ENCODE data around the gene LMX1B.

The LMX1B gene

GRCh38 chr9:126621919-126622735 lies 8.4 kb downstream of the LMX1B start:
- Histone ChIP-seq H3K27me3 (ENCODE audit: insufficient read depth, low read length) (peaks cover 97% of the 10 kb centered on the region), H3K18ac (ENCODE audit: low read length) (no peak overlapping the region), H2BK120ac (ENCODE audit: insufficient read depth, low read length, poor library complexity) (no peak overlapping the region), H3K9ac (ENCODE audit: low read length) (no peak overlapping the region), H3K4me2 (ENCODE audit: low read length) (no peak overlapping the region), H3K23ac (ENCODE audit: low read length) (no peak overlapping the region), H2AFZ (ENCODE audit: insufficient read depth, low read length, poor library complexity) (no peak overlapping the region), H3K27ac (ENCODE audit: low read depth, low read length) (no peak overlapping the region), H3K36me3 (ENCODE audit: control insufficient read depth in 1 of 2, insufficient read depth in 2 of 2, low read length in 2 of 2) (no peaks in the 10 kb centered on the region), H3K9me3 (ENCODE audit: insufficient read depth, low read depth, low read length) (peaks cover 2% of the 10 kb centered on the region), H3K4me3 (ENCODE audit: low read depth, low read length) (no peak overlapping the region), H3K79me2 (ENCODE audit: control insufficient read depth, insufficient read depth, low read length, poor library complexity) (no peaks in the 10 kb centered on the region), H3K4me1 (ENCODE audit: control insufficient read depth in 1 of 2, insufficient read depth in 2 of 2, low read length in 2 of 2) (peaks cover 3 to 4% of the 10 kb centered on the region in 2 experiments), H2AK5ac (ENCODE audit: low read length) (no peak overlapping the region), H2BK5ac (ENCODE audit: low read depth, low read length, poor library complexity) (no peak overlapping the region), H4K91ac (ENCODE audit: low read depth, low read length) (no peak overlapping the region), H2BK12ac (ENCODE audit: low read length) (no peak overlapping the region), H3K4ac (ENCODE audit: low read depth, low read length) (no peak overlapping the region), H4K12ac (ENCODE audit: low read depth, low read length) (no peak overlapping the region), H3K14ac (ENCODE audit: low read length) (no peak overlapping the region), H3K79me1 (ENCODE audit: low read length) (no peaks in the 10 kb centered on the region), H4K8ac (ENCODE audit: low read depth, low read length) (no peak overlapping the region)
- no peak for DNase-seq
- WGBS (ENCODE audit: extremely low coverage, insufficient coverage, insufficient read length): no CpG with 5 or more reads among the region's 18 CpGs

- Histone ChIP-seq H3K4me2 (ENCODE audit: low read length) (no peak overlapping the region), H3K27me3 (ENCODE audit: insufficient read depth, low read length) (peaks cover 98% of the 10 kb centered on the region), H3K79me1 (ENCODE audit: low read length) (no peaks in the 10 kb centered on the region), H3K79me2 (ENCODE audit: control insufficient read depth, insufficient read depth, low read length, poor library complexity) (no peaks in the 10 kb centered on the region), H4K8ac (ENCODE audit: low read depth, low read length) (no peak overlapping the region), H2BK5ac (ENCODE audit: low read depth, low read length, poor library complexity) (no peak overlapping the region), H3K9ac (ENCODE audit: low read length) (no peak overlapping the region), H2BK120ac (ENCODE audit: insufficient read depth, low read length, poor library complexity) (no peak overlapping the region), H2AK5ac (ENCODE audit: low read length) (no peak overlapping the region), H2BK12ac (ENCODE audit: low read length) (no peak overlapping the region), H3K18ac (ENCODE audit: low read length) (no peak overlapping the region), H2AFZ (ENCODE audit: insufficient read depth, low read length, poor library complexity) (no peak overlapping the region), H3K9me3 (ENCODE audit: insufficient read depth, low read depth, low read length) (peaks cover 3% of the 10 kb centered on the region), H3K4me3 (ENCODE audit: low read depth, low read length) (no peak overlapping the region), H3K36me3 (ENCODE audit: control insufficient read depth in 1 of 2, insufficient read depth in 2 of 2, low read length in 2 of 2) (no peaks in the 10 kb centered on the region), H3K4ac (ENCODE audit: low read depth, low read length) (no peak overlapping the region), H3K23ac (ENCODE audit: low read length) (no peak overlapping the region), H3K4me1 (ENCODE audit: control insufficient read depth in 1 of 2, insufficient read depth in 2 of 2, low read length in 2 of 2) (peaks cover 3 to 4% of the 10 kb centered on the region in 2 experiments), H3K27ac (ENCODE audit: low read depth, low read length) (no peak overlapping the region), H3K14ac (ENCODE audit: low read length) (no peak overlapping the region), H4K12ac (ENCODE audit: low read depth, low read length) (no peak overlapping the region), H4K91ac (ENCODE audit: low read depth, low read length) (no peak overlapping the region)
- WGBS (ENCODE audit: extremely low coverage, insufficient coverage, insufficient read length): no CpG with 5 or more reads among the region's 9 CpGs
- no peak for DNase-seq
Observed at GRCh38 chr9:126623314-126623666, 9.6 kb downstream of the LMX1B start.

GRCh38 chr9:126623667-126624478 lies 10.1 kb downstream of the LMX1B start:
- no peak overlapping the region for H2AK5ac ChIP-seq (ENCODE audit: low read length)
- no peak overlapping the region for H4K8ac ChIP-seq (ENCODE audit: low read depth, low read length)

GRCh38 chr9:126624479-126624826 lies 10.7 kb downstream of the LMX1B start:
- Histone ChIP-seq H3K79me1 (ENCODE audit: low read length) (no peaks in the 10 kb centered on the region), H3K18ac (ENCODE audit: low read length) (no peak overlapping the region), H3K27me3 (ENCODE audit: insufficient read depth, low read length) (peaks cover 92% of the 10 kb centered on the region), H2BK5ac (ENCODE audit: low read depth, low read length, poor library complexity) (no peak overlapping the region), H3K23ac (ENCODE audit: low read length) (no peak overlapping the region), H3K9ac (ENCODE audit: low read length) (no peak overlapping the region), H3K79me2 (ENCODE audit: control insufficient read depth, insufficient read depth, low read length, poor library complexity) (no peaks in the 10 kb centered on the region), H2BK120ac (ENCODE audit: insufficient read depth, low read length, poor library complexity) (no peak overlapping the region), H3K36me3 (ENCODE audit: control insufficient read depth in 1 of 2, insufficient read depth in 2 of 2, low read length in 2 of 2) (no peaks in the 10 kb centered on the region), H2AFZ (ENCODE audit: insufficient read depth, low read length, poor library complexity) (no peak overlapping the region), H3K4me1 (ENCODE audit: control insufficient read depth in 1 of 2, insufficient read depth in 2 of 2, low read length in 2 of 2) (peaks cover 3 to 4% of the 10 kb centered on the region in 2 experiments), H3K27ac (ENCODE audit: low read depth, low read length) (no peak overlapping the region), H2AK5ac (ENCODE audit: low read length) (no peak overlapping the region), H3K4me2 (ENCODE audit: low read length) (no peak overlapping the region), H3K9me3 (ENCODE audit: insufficient read depth, low read depth, low read length) (peaks cover 3% of the 10 kb centered on the region), H2BK12ac (ENCODE audit: low read length) (no peak overlapping the region), H3K4ac (ENCODE audit: low read depth, low read length) (no peak overlapping the region), H3K4me3 (ENCODE audit: low read depth, low read length) (no peak overlapping the region), H4K8ac (ENCODE audit: low read depth, low read length) (no peak overlapping the region), H3K14ac (ENCODE audit: low read length) (no peak overlapping the region), H4K12ac (ENCODE audit: low read depth, low read length) (no peak overlapping the region), H4K91ac (ENCODE audit: low read depth, low read length) (no peak overlapping the region)
- no CpG with 5 or more reads among the region's 18 CpGs for WGBS (ENCODE audit: extremely low coverage, insufficient coverage, insufficient read length)
- DNase-seq: no peak

More at GRCh38 chr9:126623667-126624478, 10.1 kb downstream of the LMX1B start:
- Histone ChIP-seq H3K4me3 (ENCODE audit: low read depth, low read length) (no peak overlapping the region), H4K91ac (ENCODE audit: low read depth, low read length) (no peak overlapping the region), H3K9me3 (ENCODE audit: insufficient read depth, low read depth, low read length) (peaks cover 3% of the 10 kb centered on the region), H3K4ac (ENCODE audit: low read depth, low read length) (no peak overlapping the region), H3K9ac (ENCODE audit: low read length) (no peak overlapping the region), H3K18ac (ENCODE audit: low read length) (no peak overlapping the region), H2AFZ (ENCODE audit: insufficient read depth, low read length, poor library complexity) (no peak overlapping the region), H3K27ac (ENCODE audit: low read depth, low read length) (no peak overlapping the region), H2BK120ac (ENCODE audit: insufficient read depth, low read length, poor library complexity) (no peak overlapping the region), H3K4me1 (ENCODE audit: control insufficient read depth in 1 of 2, insufficient read depth in 2 of 2, low read length in 2 of 2) (peaks cover 3 to 4% of the 10 kb centered on the region in 2 experiments), H3K14ac (ENCODE audit: low read length) (no peak overlapping the region), H3K79me1 (ENCODE audit: low read length) (no peaks in the 10 kb centered on the region), H3K79me2 (ENCODE audit: control insufficient read depth, insufficient read depth, low read length, poor library complexity) (no peaks in the 10 kb centered on the region), H3K23ac (ENCODE audit: low read length) (no peak overlapping the region), H3K27me3 (ENCODE audit: insufficient read depth, low read length) (peaks cover 92% of the 10 kb centered on the region), H4K12ac (ENCODE audit: low read depth, low read length) (no peak overlapping the region), H3K36me3 (ENCODE audit: control insufficient read depth in 1 of 2, insufficient read depth in 2 of 2, low read length in 2 of 2) (no peaks in the 10 kb centered on the region), H2BK5ac (ENCODE audit: low read depth, low read length, poor library complexity) (no peak overlapping the region), H3K4me2 (ENCODE audit: low read length) (no peak overlapping the region), H2BK12ac (ENCODE audit: low read length) (no peak overlapping the region)
- no CpG with 5 or more reads among the region's 52 CpGs for WGBS (ENCODE audit: extremely low coverage, insufficient coverage, insufficient read length)
- DNase-seq: no peak

Measured in trophoblast cell (in vitro differentiated cells and primary cell).